IMR-90 (cell line): ENCODE results near the gene SAT1.

Source experiments
- BHLHE40 ChIP-seq: fragments of 150-350 bp; IDR thresholded peaks from 2 replicates; pipeline ENCODE4 v1.6.1; 2016; ENCODE audit warnings: mild to moderate bottlenecking, low read depth, low read length
- CHD1 ChIP-seq: IDR thresholded peaks from 2 replicates; pipeline ENCODE4 v1.6.1; 2012; ENCODE audit warnings: low read depth, low read length, improper control_type of control experiment
- CTCF ChIP-seq: conservative IDR thresholded peaks from 2 replicates; pipeline ENCODE4 v1.5.1; 2012; ENCODE audit warnings: mild to moderate bottlenecking, low read depth, low read length, improper control_type of control experiment
- MAFK ChIP-seq: IDR thresholded peaks from 2 replicates; pipeline ENCODE4 v1.6.1; 2012; ENCODE audit warnings: low read depth, low read length, improper control_type of control experiment
- MAZ ChIP-seq: IDR thresholded peaks from 2 replicates; pipeline ENCODE4 v1.6.1; 2012; ENCODE audit warnings: low read depth, mild to moderate bottlenecking, low read length, improper control_type of control experiment, moderate library complexity, borderline replicate concordance
- POLR2A ChIP-seq: IDR thresholded peaks from 2 replicates; pipeline ENCODE4 v1.6.1; 2012; ENCODE audit warnings: mild to moderate bottlenecking, low read depth, low read length
- RAD21 ChIP-seq: IDR thresholded peaks from 2 replicates; pipeline ENCODE4 v1.6.1; 2012; ENCODE audit warnings: low read length, improper control_type of control experiment
- RCOR1 ChIP-seq: IDR thresholded peaks from 2 replicates; pipeline ENCODE4 v1.6.1; 2012; ENCODE audit warnings: mild to moderate bottlenecking, low read length, improper control_type of control experiment; ENCODE audit not compliant: insufficient replicate concordance
- RFX5 ChIP-seq: IDR thresholded peaks from 2 replicates; pipeline ENCODE4 v1.8.0; 2012; ENCODE audit warnings: low read depth, mild to moderate bottlenecking, low read length, moderate library complexity

- TF ChIP-seq CTCF (no peak), RAD21 (no peak), RCOR1 (no peak), MAFK (no peak), CHD1 (no peak), RFX5 (no peak), BHLHE40 (no peak), MAZ (no peak), POLR2A (no peak)
Observed at GRCh38 chrX:23825675-23826074, 42.7 kb downstream of the SAT1 start.
